Amniotic stem cell (primary cell): Measurements from ENCODE around the gene HMGB1.

Source experiments
- DNase-seq: peaks from one replicate; lab custom pipeline; 2025; lab: John Stamatoyannopoulos, UW

The HMGB1 gene

GRCh38 chr13:30465593-30466357, at the start of gene HMGB1:
Gene HMGB1 (minus strand): TSS chr13:30465936. CDS start chr13:30463680, 2,256 bp downstream.
- peak; percentile 98 for DNase-seq

DNA sequence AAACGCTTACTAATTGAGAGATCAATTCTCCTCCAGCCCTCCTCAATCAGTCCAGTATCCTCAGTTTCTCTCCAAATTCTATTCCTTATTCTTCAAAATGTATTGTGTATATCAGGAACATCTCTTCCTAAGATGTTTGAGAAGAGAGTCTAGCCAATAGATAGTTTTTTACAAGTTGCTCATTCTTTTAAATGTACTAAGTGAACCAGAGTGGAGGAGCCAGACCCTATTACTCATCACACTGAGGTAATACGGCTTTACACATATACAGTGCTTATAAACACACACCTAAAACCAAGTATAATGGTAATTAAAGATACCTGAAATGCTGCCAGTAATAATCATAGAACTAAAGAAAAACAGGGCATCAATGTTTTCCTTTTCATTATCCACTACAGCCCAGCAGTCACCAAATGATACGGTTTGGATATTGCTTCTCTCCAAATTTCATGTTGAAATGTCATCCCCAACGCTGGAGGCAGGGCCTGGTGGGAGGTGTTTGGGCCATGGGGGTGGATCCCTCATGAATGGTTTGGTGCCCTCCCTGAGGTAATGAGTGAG, 45.2 kb upstream of the HMGB1 start:
- no peak for DNase-seq

GRCh38 chr13:30510091-30510490, 44.4 kb upstream of the HMGB1 start:
- DNase-seq, result no peak

DNA sequence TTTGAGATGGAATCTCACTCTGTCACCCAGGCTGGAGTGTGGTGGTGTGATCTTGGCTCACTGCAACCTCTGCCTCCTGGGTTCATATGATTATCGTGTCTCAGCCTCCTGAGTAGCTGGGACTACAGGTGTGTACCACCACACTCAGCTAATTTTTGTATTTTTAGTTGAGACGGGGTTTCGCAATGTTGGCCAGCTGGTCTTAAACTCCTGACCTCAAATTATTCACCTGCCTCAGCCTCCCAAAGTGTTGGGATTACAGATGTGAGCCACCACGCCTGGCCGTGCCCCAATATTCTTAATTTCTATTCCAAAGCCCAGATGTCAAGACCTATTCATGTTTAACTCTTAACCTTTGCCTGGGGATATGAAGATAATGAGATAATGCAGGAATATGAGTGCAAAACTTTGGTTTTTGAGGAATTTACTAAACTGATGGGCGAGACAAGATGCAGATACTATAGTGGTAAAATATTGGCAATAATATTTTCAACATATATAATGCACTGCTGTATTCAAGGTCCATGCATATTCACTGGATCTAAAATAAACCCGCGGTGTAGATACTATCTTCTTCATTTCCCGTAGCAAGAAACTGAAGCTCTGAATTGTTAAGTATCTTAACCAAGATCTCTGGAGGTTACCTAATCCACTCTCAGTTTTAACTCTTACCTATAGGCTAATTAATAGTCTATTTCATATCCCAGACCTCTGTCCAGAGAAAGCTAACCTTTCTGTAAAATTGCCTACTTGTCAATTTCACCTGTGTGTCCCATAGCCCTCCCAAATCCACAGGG, 43.7 kb upstream of the HMGB1 start:
- DNase-seq, result no peak

DNA sequence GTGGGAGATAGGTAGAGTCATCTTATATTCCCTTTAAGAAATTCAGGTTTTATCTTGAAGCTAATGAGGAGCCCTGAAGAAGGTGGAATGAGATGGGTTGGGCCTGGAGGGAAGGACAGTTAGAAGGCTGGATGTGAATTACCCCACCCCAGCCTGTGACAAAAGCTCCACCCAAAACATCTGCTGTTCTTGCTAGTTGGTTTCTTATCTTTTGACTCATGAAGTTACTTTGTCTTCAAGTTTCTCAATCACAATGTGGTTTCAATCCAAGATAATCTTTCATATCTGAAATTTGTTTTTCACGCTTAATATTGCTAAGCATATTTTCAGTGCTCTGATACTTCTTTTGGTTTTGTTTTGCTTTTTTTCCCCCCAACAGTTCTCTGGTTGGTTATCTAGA, 38.3 kb upstream of the HMGB1 start:
- no peak for DNase-seq

GRCh38 chr13:30502237-30502636, 36.5 kb upstream of the HMGB1 start:
- no peak for DNase-seq

GRCh38 chr13:30499338-30499737, 33.6 kb upstream of the HMGB1 start:
- no peak for DNase-seq

DNA sequence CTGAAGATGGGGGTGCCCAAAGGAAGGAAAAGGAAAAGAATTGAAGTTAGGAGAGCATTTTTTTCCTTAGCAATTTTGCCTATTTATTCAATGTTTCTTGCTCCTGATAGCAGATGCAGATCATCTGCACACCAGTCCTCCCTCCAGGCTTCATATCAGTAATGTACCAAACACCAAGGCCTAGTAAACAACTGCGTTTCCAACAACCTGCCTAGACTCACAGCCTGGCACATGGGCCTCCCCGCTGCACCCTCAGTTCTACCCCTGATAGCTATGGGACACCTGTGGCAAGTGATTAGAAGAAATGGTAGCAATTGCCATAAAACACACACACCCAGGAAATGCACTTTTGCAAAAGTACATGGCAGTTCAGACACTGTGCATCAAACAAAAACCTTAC, 30.4 kb upstream of the HMGB1 start:
- no peak for DNase-seq

DNA sequence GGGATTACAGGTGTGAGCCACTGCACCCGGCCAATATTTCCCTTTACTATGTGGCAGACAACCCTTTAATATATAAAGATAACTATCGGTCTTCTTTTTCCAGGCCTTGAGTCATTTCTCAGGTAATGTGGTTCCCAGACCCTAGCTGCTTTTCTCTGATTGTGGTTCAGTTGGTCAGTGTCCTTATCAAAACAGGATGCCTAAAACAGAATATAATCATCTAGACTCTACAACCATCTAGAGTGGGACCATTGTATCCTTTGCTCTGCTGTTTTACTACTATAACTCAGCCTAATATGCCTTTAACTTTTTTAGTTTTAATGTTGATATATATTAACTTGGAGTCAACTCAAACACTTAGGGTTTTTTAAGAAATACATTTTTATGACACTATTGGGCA, 30.0 kb upstream of the HMGB1 start:
- DNase-seq, result no peak

DNA sequence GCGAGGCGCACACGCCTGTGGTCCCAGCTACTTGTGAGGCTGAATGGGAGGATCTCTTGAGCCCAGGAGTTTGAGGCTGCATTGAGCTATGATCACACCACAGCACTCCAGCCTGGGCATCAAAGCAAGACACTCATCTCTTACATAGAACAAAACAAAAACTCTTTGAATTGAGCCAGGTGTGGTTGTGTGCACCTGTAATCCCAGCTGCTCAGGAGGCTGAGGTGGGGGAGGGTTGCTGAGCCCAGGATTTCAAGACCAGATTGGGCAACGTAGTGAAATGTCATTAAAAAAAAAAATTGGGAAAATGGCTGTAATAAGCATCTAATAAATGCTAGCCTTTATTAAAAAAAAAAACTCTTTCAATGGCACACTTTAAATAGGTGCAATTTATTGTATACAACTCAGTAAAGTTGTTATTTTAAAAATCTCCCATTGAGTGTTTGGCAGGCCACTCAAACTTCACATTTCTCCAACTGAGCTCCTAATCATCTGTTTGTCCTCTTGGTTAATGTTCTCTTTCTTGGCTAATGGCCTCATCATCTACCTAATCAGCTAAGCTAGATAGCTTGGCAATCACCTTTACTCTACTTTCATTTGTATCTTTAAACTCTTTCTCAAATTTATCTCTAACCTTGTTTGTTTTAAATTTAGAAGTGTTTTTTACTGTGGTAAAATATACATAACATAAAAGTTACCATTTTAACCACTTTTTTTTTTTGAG, 28.1 kb upstream of the HMGB1 start:
- DNase-seq, result no peak

DNA sequence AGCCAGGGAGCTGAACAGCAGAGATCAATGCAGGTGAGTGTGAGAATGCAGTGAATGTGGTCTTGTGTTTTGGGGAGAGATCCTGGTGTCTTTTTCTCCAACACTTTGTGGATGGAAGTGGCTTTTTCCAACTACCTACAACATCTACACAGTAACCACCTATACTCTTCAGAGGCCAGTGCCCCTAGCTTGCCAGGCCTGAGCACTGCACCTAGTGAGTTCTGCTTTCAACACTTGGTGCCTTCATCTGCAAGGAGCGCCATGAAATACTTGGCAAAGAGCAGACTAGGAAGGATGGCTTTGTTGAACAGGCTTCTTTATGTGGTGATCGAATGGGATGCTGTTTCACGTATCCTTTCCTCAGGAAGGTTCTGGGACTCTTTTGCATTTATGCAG, 21.3 kb upstream of the HMGB1 start:
- DNase-seq, result no peak

GRCh38 chr13:30486230-30487074, 20.7 kb upstream of the HMGB1 start:
- no peak for DNase-seq

GRCh38 chr13:30481241-30481760, 15.6 kb upstream of the HMGB1 start:
- DNase-seq, result no peak

DNA sequence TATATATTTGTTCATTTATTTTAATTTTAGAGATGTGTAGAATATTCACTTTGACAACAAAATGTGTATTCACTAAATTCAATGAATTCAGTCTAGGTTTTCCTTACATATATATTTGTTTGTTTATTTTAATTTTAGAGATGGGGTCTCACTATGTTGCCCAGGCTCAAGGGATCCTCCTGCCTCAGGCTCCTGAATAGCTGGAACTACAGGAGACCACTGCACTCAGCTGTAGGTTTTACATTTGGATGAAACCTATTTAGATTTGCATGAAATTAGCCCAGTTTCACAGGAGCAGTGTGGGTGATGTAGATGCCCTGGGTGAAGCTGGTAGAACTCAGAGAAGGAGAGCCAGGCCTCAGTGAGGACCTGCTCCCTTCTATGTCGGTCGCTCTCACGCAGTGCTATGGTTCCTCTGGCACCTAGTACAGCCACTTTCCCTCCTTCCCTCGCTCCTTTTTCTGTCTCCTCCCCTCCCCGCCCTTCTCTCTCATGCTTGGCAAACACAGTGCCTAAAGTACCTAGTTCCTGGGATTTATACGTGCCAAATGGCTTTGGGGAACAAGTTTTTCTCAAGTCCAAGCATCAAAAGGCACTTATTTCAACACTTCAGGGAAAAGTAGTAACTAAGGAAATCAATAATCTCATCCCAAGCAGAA, 14.7 kb upstream of the HMGB1 start:
- no peak for DNase-seq

- DNase-seq, result no peak
Observed at GRCh38 chr13:30479883-30480219, 14.1 kb upstream of the HMGB1 start.

- DNase-seq, result no peak
Observed at GRCh38 chr13:30479154-30479882, 13.6 kb upstream of the HMGB1 start.

DNA sequence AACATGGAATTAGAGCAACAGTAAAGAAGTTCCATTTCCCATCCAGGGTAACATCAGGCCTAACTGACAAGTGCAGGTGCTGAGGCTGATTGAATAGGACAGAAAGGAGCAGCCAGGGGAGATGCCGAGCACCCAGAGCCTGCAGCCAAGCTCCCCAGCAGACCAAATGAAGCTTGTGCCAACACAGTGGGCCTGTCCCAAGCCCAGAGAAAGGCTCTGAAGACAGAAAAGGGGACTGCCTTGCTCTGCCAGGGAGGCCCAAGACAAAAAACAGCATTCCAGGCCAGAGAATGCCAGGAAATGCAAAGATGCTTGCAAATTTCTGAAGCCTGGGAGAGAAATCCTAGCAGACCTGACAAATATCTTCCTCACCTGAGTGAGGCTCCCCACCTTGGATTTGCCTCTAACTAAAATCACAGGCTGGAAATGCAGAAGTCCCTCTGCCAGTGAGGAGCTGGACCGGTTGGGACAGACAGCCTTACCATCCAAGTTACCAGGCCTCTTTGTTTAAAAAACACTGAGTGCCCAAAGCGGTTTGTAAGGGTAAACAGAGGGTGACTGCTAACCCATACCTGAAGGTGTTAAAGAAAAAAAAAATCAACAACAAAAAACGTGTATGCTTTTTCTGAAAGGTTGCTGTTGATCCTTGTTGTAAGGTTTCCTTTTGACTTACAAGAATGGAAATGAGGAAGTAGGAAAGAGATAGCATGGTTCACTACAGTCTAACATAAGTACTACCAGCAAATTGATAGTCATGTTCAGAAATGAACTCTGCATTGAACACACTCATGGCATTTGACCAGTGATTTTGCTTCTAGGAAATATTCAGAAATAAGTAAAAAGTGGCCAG, 11.8 kb upstream of the HMGB1 start:
- no peak for DNase-seq

GRCh38 chr13:30473675-30474074, 7.9 kb upstream of the HMGB1 start:
- no peak for DNase-seq

- no peak for DNase-seq
Observed at GRCh38 chr13:30466841-30467252, 1.1 kb upstream of the HMGB1 start.
